Keratinocyte (primary cell): ENCODE results near the gene ARHGEF37.

Experiments
- EZH2 ChIP-seq: IDR thresholded peaks from one replicate; pipeline ENCODE4 v1.6.1; 2012; ENCODE audit warnings: inconsistent platforms, mild to moderate bottlenecking, low read length, moderate library complexity
- TF ChIP-seq, protein P1 (sequence below), 3 experiments: IDR thresholded peaks in 1 of 3; conservative IDR thresholded peaks in 1 of 3; optimal IDR thresholded peaks in 1 of 3; 2 replicates in 2 of 3; 3 replicates in 1 of 3; pipeline versions ENCODE3 to v1.5.1; 2011; ENCODE audit warnings: low read length in 3 of 3, mild to moderate bottlenecking in 3 of 3, moderate library complexity in 2 of 3, control low read depth in 1 of 3, inconsistent platforms in 1 of 3; ENCODE audit not compliant: insufficient read depth in 2 of 3; ENCODE audit errors: extremely low read depth in 1 of 3

- TF ChIP-seq, protein P1, sequence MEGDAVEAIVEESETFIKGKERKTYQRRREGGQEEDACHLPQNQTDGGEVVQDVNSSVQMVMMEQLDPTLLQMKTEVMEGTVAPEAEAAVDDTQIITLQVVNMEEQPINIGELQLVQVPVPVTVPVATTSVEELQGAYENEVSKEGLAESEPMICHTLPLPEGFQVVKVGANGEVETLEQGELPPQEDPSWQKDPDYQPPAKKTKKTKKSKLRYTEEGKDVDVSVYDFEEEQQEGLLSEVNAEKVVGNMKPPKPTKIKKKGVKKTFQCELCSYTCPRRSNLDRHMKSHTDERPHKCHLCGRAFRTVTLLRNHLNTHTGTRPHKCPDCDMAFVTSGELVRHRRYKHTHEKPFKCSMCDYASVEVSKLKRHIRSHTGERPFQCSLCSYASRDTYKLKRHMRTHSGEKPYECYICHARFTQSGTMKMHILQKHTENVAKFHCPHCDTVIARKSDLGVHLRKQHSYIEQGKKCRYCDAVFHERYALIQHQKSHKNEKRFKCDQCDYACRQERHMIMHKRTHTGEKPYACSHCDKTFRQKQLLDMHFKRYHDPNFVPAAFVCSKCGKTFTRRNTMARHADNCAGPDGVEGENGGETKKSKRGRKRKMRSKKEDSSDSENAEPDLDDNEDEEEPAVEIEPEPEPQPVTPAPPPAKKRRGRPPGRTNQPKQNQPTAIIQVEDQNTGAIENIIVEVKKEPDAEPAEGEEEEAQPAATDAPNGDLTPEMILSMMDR (optimal IDR thresholded peaks at IDR 0.05 in 1 of 3, IDR thresholded peaks at IDR 0.05 in 1 of 3, conservative IDR thresholded peaks at IDR 0.05 in 1 of 3; ENCODE audit: extremely low read depth in 1 of 3, insufficient read depth in 2 of 3, low read length in 3 of 3): no peak
- no peak for TF ChIP-seq EZH2
Measured at GRCh38 chr5:149629421-149629820, 48.1 kb downstream of the ARHGEF37 start.
